NCI-H748 (cell line): ENCODE results near the gene PCDHGB4.
"Not testable (repeated sequence)": the region's sequence is repeated elsewhere in the genome, so short reads cannot be mapped to it uniquely, and the experiment has no call there.

Experiments used
- DNase-seq: peaks from one replicate; lab custom pipeline; 2025; ENCODE audit not compliant: unreplicated experiment; lab: John Stamatoyannopoulos, UW

PCDHGB4 gene

GRCh38 chr5:141422742-141423291 lies 35.3 kb downstream of the PCDHGB4 start:
- no peak for DNase-seq

- no peak for DNase-seq
Measured at GRCh38 chr5:141427783-141428426, 40.4 kb downstream of the PCDHGB4 start.

- no peak for DNase-seq
Measured at GRCh38 chr5:141430332-141431113, 43.0 kb downstream of the PCDHGB4 start, which contains the start of gene PCDHGA12. Gene PCDHGA12 (plus strand): TSS chr5:141430507. CDS start chr5:141430760, 253 bp downstream.

GRCh38 chr5:141431286-141431685 lies 43.8 kb downstream of the PCDHGB4 start:
- no peak for DNase-seq

- not testable (repeated sequence) for DNase-seq
Measured at GRCh38 chr5:141432308-141432707, 44.8 kb downstream of the PCDHGB4 start.

GRCh38 chr5:141432726-141433125 lies 45.2 kb downstream of the PCDHGB4 start:
- not testable (repeated sequence) for DNase-seq

GRCh38 chr5:141434006-141434405 lies 46.5 kb downstream of the PCDHGB4 start:
- no peak for DNase-seq

- DNase-seq: no peak
Measured at GRCh38 chr5:141437221-141437620, 49.7 kb downstream of the PCDHGB4 start.

GRCh38 chr5:141439411-141440141 lies 52.1 kb downstream of the PCDHGB4 start:
- DNase-seq: no peak
